ENCODE data around the gene CDH5. TPM values are rescaled to one million over a fixed set of nuclear protein-coding genes. Genes with fewer than 3 reads are reported as not detected.

Gene CDH5
- total and polyA plus RNA-seq, 4 donors = 29.9 to 196 (median 81.1) TPM

- peaks cover 0 to 28% (median 7%) of the 10 kb centered on the region in 5 donors for H3K4me1 ChIP-seq (ENCODE audit: control insufficient read depth in 5 of 5, insufficient read depth in 5 of 5, low read length in 5 of 5)
- no peaks in the 10 kb centered on the region for H3K27me3 ChIP-seq (ENCODE audit: control insufficient read depth in 3 of 3, insufficient read depth in 3 of 3, low read length in 2 of 3)
- peak overlapping the region in 1 of 2 donors; percentile 65 for H3K27ac ChIP-seq (ENCODE audit: low read depth in 1 of 2, low read length in 1 of 2)
- H3K36me3 ChIP-seq (ENCODE audit: control insufficient read depth in 4 of 4, insufficient read depth in 4 of 4, low read length in 4 of 4) = no peaks in the 10 kb centered on the region
- no peak for TF ChIP-seq CTCF (IDR thresholded peaks at IDR 0.05; ENCODE audit: control extremely low read depth, extremely low read depth)
- no peak overlapping the region for H3K9ac ChIP-seq (ENCODE audit: insufficient read depth in 1 of 2, low read length in 2 of 2)
- no peaks in the 10 kb centered on the region for H3K9me3 ChIP-seq (ENCODE audit: control insufficient read depth in 4 of 4, insufficient read depth in 3 of 4, low read length in 3 of 4)
- DNase-seq = peak in 1 of 3 donors; percentile 64
- 51 to 57% methylated on average over 12 of the region's 12 CpGs for WGBS, 2 donors
- ATAC-seq (ENCODE audit: insufficient read depth, low FRiP score) = peak; percentile 12
- H3K4me3 ChIP-seq = no peak overlapping the region
These were observed 6.5 kb upstream of the CDH5 start for GRCh38 chr16:66359811-66360608.

- H3K4me3 ChIP-seq = no peak overlapping the region
- no peaks in the 10 kb centered on the region for H3K27me3 ChIP-seq (ENCODE audit: control insufficient read depth in 3 of 3, insufficient read depth in 3 of 3, low read length in 2 of 3)
- TF ChIP-seq CTCF (IDR thresholded peaks at IDR 0.05; ENCODE audit: control extremely low read depth, extremely low read depth) = no peak
- no peaks in the 10 kb centered on the region for H3K36me3 ChIP-seq (ENCODE audit: control insufficient read depth in 4 of 4, insufficient read depth in 4 of 4, low read length in 4 of 4)
- H3K4me1 ChIP-seq (ENCODE audit: control insufficient read depth in 5 of 5, insufficient read depth in 5 of 5, low read length in 5 of 5) = peaks cover 0 to 31% (median 7%) of the 10 kb centered on the region in 5 donors
- H3K27ac ChIP-seq (ENCODE audit: low read depth in 1 of 2, low read length in 1 of 2) = peak overlapping the region; percentile 71 to 77
- no peak overlapping the region for H3K9ac ChIP-seq (ENCODE audit: insufficient read depth in 1 of 2, low read length in 2 of 2)
- 28 to 45% methylated on average over 12 of the region's 12 CpGs for WGBS, 2 donors
- no peaks in the 10 kb centered on the region for H3K9me3 ChIP-seq (ENCODE audit: control insufficient read depth in 4 of 4, insufficient read depth in 3 of 4, low read length in 3 of 4)
- ATAC-seq (ENCODE audit: insufficient read depth, low FRiP score) = no peak
- peak in 1 of 3 donors; percentile 52 for DNase-seq
These were observed 5.7 kb upstream of the CDH5 start for GRCh38 chr16:66360624-66361324.

GRCh38 chr16:66361604-66362135 lies 4.8 kb upstream of the CDH5 start:
- ATAC-seq (ENCODE audit: insufficient read depth, low FRiP score) = no peak
- 57 to 59% methylated on average over 5 of the region's 5 CpGs for WGBS, 2 donors
- H3K36me3 ChIP-seq (ENCODE audit: control insufficient read depth in 4 of 4, insufficient read depth in 4 of 4, low read length in 4 of 4) = no peaks in the 10 kb centered on the region

More at GRCh38 chr16:66361604-66362135, 4.8 kb upstream of the CDH5 start:
- no peak for DNase-seq
- H3K4me1 ChIP-seq (ENCODE audit: control insufficient read depth in 5 of 5, insufficient read depth in 5 of 5, low read length in 5 of 5) = peaks cover 0 to 33% (median 7%) of the 10 kb centered on the region in 5 donors
- H3K9ac ChIP-seq (ENCODE audit: insufficient read depth in 1 of 2, low read length in 2 of 2) = no peak overlapping the region
- H3K9me3 ChIP-seq (ENCODE audit: control insufficient read depth in 4 of 4, insufficient read depth in 3 of 4, low read length in 3 of 4) = no peaks in the 10 kb centered on the region
- no peaks in the 10 kb centered on the region for H3K27me3 ChIP-seq (ENCODE audit: control insufficient read depth in 3 of 3, insufficient read depth in 3 of 3, low read length in 2 of 3)
- H3K4me3 ChIP-seq = no peak overlapping the region
- no peak overlapping the region for H3K27ac ChIP-seq (ENCODE audit: low read depth in 1 of 2, low read length in 1 of 2)
- no peak for TF ChIP-seq CTCF (IDR thresholded peaks at IDR 0.05; ENCODE audit: control extremely low read depth, extremely low read depth)
